ENCODE data around the gene COQ7.

Gene COQ7

DNA sequence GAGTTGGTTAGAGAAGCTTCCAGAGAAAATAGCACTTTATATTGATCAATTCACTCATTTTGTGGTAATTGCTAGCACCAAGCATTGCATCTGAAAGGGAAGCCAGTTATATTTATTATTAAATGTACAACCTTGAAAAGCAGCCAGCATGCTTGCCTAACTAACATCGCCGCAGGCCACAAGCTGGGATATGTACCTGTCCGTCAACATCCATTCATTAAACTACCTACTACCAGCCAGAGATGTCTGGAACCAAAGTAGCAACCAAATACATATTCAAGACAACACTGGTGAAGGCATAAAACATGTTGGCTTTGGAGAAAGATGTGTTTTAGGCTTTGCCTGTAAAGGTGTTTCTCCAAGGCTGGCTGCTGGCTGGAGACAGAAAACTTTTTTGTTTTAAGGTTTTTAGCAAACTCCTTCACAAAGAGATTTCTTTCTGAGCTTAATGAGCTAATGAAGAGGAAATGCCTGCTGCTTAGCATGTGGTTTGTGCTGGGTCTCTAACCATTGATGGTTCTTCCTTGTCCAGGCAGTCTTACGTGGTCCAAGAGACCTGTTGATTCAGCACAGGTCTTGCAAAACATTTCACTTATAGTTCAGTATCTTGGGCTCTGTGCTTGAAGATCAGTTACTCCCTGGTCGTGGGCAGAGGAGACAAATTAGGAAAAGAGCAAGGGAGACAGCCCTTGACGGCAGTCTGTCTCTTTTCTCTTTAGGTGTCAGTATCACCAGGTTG is 49.5 kb downstream of the COQ7 start:
- H3K4me3 ChIP-seq (ENCODE audit: low read depth, low read length): no peak overlapping the region
- peak; percentile 36 for DNase-seq (ENCODE audit: low read depth)
- TF ChIP-seq, protein P1, sequence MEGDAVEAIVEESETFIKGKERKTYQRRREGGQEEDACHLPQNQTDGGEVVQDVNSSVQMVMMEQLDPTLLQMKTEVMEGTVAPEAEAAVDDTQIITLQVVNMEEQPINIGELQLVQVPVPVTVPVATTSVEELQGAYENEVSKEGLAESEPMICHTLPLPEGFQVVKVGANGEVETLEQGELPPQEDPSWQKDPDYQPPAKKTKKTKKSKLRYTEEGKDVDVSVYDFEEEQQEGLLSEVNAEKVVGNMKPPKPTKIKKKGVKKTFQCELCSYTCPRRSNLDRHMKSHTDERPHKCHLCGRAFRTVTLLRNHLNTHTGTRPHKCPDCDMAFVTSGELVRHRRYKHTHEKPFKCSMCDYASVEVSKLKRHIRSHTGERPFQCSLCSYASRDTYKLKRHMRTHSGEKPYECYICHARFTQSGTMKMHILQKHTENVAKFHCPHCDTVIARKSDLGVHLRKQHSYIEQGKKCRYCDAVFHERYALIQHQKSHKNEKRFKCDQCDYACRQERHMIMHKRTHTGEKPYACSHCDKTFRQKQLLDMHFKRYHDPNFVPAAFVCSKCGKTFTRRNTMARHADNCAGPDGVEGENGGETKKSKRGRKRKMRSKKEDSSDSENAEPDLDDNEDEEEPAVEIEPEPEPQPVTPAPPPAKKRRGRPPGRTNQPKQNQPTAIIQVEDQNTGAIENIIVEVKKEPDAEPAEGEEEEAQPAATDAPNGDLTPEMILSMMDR (IDR thresholded peaks at IDR 0.05; ENCODE audit: control insufficient read depth, extremely low read depth, insufficient read depth): no peak

- DNase-seq (ENCODE audit: low read depth): no peak
- H3K4me3 ChIP-seq (ENCODE audit: low read depth, low read length): no peak overlapping the region
- TF ChIP-seq, protein P1 (IDR thresholded peaks at IDR 0.05; ENCODE audit: control insufficient read depth, extremely low read depth, insufficient read depth): no peak
Measured at GRCh38 chr16:19118938-19119431, 51.6 kb downstream of the COQ7 start.

- no peak overlapping the region for H3K4me3 ChIP-seq (ENCODE audit: low read depth, low read length)
- DNase-seq (ENCODE audit: low read depth): no peak
- TF ChIP-seq, protein P1 (IDR thresholded peaks at IDR 0.05; ENCODE audit: control insufficient read depth, extremely low read depth, insufficient read depth): no peak
Measured at GRCh38 chr16:19119564-19119963, 52.1 kb downstream of the COQ7 start.

DNA sequence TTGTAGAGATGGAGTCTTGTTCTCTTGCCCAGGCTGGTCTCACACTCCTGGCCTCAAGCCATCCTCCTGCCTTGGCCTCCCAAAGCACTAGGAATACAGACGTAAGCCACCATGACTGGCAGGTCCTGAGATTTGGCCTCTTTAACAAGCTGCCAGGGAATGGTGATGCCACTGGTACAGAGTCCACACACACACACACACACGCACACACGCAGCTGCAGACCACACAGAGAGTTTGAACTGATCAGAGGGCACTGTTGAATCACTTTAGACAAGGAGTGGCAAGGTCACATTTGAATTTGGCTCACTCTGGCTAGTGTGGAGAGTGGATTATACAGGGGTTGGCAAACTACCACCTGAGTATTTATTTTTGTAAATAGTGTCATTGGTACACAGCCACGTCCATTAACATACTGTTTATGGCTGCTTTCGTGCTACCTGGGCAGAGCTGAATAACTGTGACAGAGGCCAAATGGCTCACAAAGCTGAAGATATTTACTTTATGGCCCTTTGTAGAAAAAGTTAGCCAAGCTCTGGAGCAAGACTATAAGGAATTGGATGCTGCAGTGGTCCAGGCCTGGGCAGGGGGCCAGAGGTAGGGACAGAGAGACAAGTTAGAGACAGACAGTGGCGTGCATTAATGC is 56.2 kb downstream of the COQ7 start:
- no peak overlapping the region for H3K4me3 ChIP-seq (ENCODE audit: low read depth, low read length)
- TF ChIP-seq, protein P1 (IDR thresholded peaks at IDR 0.05; ENCODE audit: control insufficient read depth, extremely low read depth, insufficient read depth): no peak
- peak; percentile 91 for DNase-seq (ENCODE audit: low read depth)

- TF ChIP-seq, protein P1 (IDR thresholded peaks at IDR 0.05; ENCODE audit: control insufficient read depth, extremely low read depth, insufficient read depth): no peak
- H3K4me3 ChIP-seq (ENCODE audit: low read depth, low read length): no peak overlapping the region
- no peak for DNase-seq (ENCODE audit: low read depth)
Measured at GRCh38 chr16:19126300-19126699, 58.9 kb downstream of the COQ7 start.

GRCh38 chr16:19127205-19127604 is 59.8 kb downstream of the COQ7 start:
- H3K4me3 ChIP-seq (ENCODE audit: low read depth, low read length): no peak overlapping the region
- no peak for DNase-seq (ENCODE audit: low read depth)

More at GRCh38 chr16:19127205-19127604, 59.8 kb downstream of the COQ7 start:
- TF ChIP-seq, protein P1 (IDR thresholded peaks at IDR 0.05; ENCODE audit: control insufficient read depth, extremely low read depth, insufficient read depth): no peak

Measured in LNCaP clone FGC (cell line).